Measurements from ENCODE around the gene FNDC8.

Gene FNDC8

DNA sequence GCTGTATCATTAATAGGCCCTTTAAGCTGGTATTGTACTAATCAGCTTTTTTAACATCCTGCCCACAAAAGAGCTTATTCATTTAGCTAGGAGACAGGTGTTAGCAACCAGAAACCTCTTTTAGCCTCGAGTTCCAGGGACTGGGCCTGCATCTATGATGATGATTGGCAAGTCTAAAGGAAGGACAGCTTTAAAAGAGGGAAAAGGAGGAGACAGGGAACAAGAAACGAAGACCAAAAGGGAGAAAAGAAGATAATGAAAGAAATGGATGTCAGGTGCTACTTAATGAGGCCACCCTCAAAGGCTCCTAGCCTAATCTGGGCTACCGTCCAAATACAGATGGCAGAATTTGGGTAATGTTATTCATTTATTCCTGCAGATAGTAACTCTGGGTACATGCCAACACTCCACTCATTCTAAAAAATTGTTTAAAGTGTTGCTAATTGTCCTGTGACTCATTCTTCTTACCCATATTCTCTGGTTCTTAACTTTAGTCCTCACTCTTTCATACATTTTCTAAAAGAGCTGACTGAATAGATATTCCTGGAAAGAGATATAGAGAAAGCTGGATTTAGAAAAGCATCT lies 39.2 kb upstream of the FNDC8 start:
- H3K27ac ChIP-seq: no peak overlapping the region
- no peak overlapping the region for H3K4me2 ChIP-seq (ENCODE audit: low read length)
- no peaks in the 10 kb centered on the region for H3K9me3 ChIP-seq (ENCODE audit: control insufficient read depth, low read length)
- H3K36me3 ChIP-seq (ENCODE audit: control insufficient read depth, insufficient read depth, low read length): no peaks in the 10 kb centered on the region
- H3K79me2 ChIP-seq: peaks cover 45% of the 10 kb centered on the region
- no peak overlapping the region for H3K4me3 ChIP-seq (ENCODE audit: low read depth, low read length)
- TF ChIP-seq, protein P1, sequence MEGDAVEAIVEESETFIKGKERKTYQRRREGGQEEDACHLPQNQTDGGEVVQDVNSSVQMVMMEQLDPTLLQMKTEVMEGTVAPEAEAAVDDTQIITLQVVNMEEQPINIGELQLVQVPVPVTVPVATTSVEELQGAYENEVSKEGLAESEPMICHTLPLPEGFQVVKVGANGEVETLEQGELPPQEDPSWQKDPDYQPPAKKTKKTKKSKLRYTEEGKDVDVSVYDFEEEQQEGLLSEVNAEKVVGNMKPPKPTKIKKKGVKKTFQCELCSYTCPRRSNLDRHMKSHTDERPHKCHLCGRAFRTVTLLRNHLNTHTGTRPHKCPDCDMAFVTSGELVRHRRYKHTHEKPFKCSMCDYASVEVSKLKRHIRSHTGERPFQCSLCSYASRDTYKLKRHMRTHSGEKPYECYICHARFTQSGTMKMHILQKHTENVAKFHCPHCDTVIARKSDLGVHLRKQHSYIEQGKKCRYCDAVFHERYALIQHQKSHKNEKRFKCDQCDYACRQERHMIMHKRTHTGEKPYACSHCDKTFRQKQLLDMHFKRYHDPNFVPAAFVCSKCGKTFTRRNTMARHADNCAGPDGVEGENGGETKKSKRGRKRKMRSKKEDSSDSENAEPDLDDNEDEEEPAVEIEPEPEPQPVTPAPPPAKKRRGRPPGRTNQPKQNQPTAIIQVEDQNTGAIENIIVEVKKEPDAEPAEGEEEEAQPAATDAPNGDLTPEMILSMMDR (IDR thresholded peaks at IDR 0.05): no peak
- H3K4me1 ChIP-seq: peaks cover under 1% of the 10 kb centered on the region
- no peaks in the 10 kb centered on the region for H3K27me3 ChIP-seq (ENCODE audit: control insufficient read depth, insufficient read depth, low read length)
- no peak overlapping the region for H3K9ac ChIP-seq
- no peak overlapping the region for H2AFZ ChIP-seq

GRCh38 chr17:35083071-35083470 lies 38.3 kb upstream of the FNDC8 start:
- Histone ChIP-seq H3K9ac (no peak overlapping the region), H3K27ac (no peak overlapping the region), H3K4me1 (peaks cover 7% of the 10 kb centered on the region), H3K9me3 (ENCODE audit: control insufficient read depth, low read length) (no peaks in the 10 kb centered on the region), H3K27me3 (ENCODE audit: control insufficient read depth, insufficient read depth, low read length) (no peaks in the 10 kb centered on the region), H3K4me3 (ENCODE audit: low read depth, low read length) (no peak overlapping the region), H3K36me3 (ENCODE audit: control insufficient read depth, insufficient read depth, low read length) (no peaks in the 10 kb centered on the region), H3K4me2 (ENCODE audit: low read length) (no peak overlapping the region), H3K79me2 (peaks cover 37% of the 10 kb centered on the region), H2AFZ (no peak overlapping the region)
- TF ChIP-seq, protein P1 (IDR thresholded peaks at IDR 0.05): no peak

- Histone ChIP-seq H3K9me3 (ENCODE audit: control insufficient read depth, low read length) (no peaks in the 10 kb centered on the region), H3K4me2 (ENCODE audit: low read length) (no peak overlapping the region), H3K9ac (no peak overlapping the region), H2AFZ (no peak overlapping the region), H3K4me1 (peaks cover 7% of the 10 kb centered on the region), H3K36me3 (ENCODE audit: control insufficient read depth, insufficient read depth, low read length) (no peaks in the 10 kb centered on the region), H3K4me3 (ENCODE audit: low read depth, low read length) (no peak overlapping the region), H3K27me3 (ENCODE audit: control insufficient read depth, insufficient read depth, low read length) (no peaks in the 10 kb centered on the region), H3K79me2 (peaks cover 23% of the 10 kb centered on the region), H3K27ac (no peak overlapping the region)
- TF ChIP-seq, protein P1 (IDR thresholded peaks at IDR 0.05): no peak
These were observed 36.4 kb upstream of the FNDC8 start for GRCh38 chr17:35084987-35085386.

DNA sequence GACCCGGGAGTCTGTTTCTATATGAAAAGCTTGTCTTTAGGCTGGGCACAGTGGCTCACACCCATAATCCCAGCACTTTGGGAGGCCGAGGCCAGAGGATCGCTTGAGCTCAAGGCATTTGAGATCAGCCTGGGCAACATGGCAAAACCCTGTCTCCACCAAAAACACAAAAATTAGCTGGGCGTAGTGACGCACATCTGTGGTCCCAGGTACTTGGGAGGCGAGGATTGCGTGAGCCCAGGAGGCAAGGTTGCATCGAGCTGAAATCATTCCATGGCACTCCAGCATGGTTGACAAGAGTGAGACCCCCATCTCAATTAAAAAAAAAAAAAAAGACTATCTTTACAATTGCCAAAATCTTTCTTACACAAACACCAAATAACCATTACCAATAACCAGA lies 35.3 kb upstream of the FNDC8 start:
- Histone ChIP-seq H3K4me1 (peaks cover 7% of the 10 kb centered on the region), H3K4me3 (ENCODE audit: low read depth, low read length) (no peak overlapping the region), H3K4me2 (ENCODE audit: low read length) (no peak overlapping the region), H3K27me3 (ENCODE audit: control insufficient read depth, insufficient read depth, low read length) (no peaks in the 10 kb centered on the region), H2AFZ (no peak overlapping the region), H3K79me2 (peaks cover 21% of the 10 kb centered on the region), H3K9ac (no peak overlapping the region), H3K36me3 (ENCODE audit: control insufficient read depth, insufficient read depth, low read length) (no peaks in the 10 kb centered on the region), H3K27ac (no peak overlapping the region), H3K9me3 (ENCODE audit: control insufficient read depth, low read length) (no peaks in the 10 kb centered on the region)
- TF ChIP-seq, protein P1 (IDR thresholded peaks at IDR 0.05): no peak

GRCh38 chr17:35086931-35087573 lies 34.4 kb upstream of the FNDC8 start:
- H3K36me3 ChIP-seq (ENCODE audit: control insufficient read depth, insufficient read depth, low read length): no peaks in the 10 kb centered on the region
- peaks cover 7% of the 10 kb centered on the region for H3K4me1 ChIP-seq
- no peak overlapping the region for H3K4me3 ChIP-seq (ENCODE audit: low read depth, low read length)
- peaks cover 20% of the 10 kb centered on the region for H3K79me2 ChIP-seq
- H3K4me2 ChIP-seq (ENCODE audit: low read length): no peak overlapping the region
- H2AFZ ChIP-seq: no peak overlapping the region
- H3K9ac ChIP-seq: no peak overlapping the region
- H3K27ac ChIP-seq: no peak overlapping the region
- TF ChIP-seq, protein P1 (IDR thresholded peaks at IDR 0.05): no peak
- no peaks in the 10 kb centered on the region for H3K27me3 ChIP-seq (ENCODE audit: control insufficient read depth, insufficient read depth, low read length)
- H3K9me3 ChIP-seq (ENCODE audit: control insufficient read depth, low read length): no peaks in the 10 kb centered on the region

Measured in parathyroid adenoma (tissue), 2 donors.